ENCODE results near the gene MRPL38.

MRPL38 gene

DNA sequence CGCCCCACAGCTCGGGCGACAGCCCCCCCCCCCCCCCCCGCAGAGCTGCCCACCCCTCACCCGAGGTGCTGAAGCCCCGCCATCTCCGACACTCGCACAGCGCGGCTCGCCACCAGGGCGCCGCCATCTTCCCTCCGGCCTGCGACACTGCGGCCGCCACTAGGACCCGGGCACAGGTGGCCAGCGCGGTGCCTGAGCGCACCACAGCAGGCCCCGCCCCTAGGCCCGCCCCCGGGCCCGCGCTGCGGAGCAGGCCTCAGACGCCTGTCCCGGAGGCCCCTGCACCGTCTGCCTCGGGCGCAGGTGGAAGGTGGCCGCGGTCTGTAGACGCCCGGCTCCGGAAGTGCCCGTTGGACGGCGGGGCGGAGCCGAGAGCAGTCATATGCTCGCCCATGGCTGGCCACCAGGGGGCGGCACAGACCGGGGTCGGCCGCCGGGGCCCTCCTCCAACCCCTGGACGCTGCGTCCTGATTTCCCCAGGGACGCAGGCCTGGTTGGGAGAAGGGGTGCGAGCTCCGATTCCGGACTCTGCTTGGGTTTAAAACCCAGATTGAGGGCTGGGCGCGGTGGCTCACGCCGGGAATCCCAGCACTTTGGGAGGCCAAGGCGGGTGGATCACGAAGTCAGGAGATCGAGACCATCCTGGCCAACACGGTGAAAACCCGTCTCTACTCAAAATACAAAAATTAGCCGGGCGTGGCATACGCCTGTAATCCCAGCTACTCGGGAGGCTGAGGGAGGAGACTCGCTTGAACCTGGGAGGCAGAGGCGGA, at the start of gene MRPL38:
MRPL38 (minus strand) TSS at position 136 of the 773 bp plus-strand sequence; CDS start at position 127, 9 bp downstream.
- peak; percentile 61 for DNase-seq

DNA sequence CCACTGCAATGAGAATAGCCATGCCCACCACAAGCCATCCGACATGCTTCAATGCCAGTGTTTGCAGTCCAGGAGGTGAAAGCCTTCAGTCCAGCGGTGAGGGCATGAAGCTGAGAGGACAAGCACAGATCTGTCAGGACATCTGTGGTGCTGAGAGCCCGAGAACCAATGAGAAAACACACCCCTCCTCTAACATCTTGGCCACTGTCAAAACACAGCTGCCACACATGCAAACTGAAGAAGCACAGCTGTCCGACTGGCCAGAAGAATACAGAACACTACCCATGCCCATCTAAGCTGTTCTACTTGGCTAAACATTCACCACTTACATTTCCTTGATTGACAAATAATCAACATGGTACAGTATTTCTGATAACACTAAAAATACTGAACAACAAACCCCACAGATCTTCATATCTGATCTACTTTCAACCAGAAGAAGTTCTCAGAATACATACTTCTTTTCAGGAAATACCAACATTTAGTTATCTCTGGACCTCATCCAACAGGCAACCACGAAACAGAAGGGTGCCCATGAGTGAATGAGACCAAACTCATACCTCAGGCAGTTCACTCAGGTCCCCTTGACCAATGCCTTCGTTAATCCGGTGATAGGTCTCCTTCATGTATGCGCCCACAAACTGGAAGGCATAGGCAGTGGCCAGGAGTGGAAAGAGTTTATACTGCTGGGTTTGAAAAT, 46.3 kb upstream of the MRPL38 start:
- no peak for DNase-seq

DNA sequence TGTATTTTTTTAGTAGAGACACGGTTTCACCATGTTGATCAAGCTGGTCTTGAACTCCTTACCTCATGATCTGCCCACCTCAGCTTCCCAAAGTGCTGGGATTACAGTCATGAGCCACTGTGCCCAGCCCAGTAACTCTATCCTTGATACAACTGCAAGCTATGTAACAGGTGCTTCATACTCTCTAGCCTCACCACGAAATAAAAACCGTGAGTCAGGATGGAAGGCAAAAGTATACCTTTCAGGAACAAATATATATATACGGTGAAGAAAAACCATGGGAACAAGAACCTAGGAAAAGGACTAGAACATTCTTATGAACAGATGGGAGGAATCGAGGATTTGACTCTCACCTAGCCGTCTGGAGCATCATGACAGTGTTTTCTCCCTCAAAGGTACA, 45.7 kb upstream of the MRPL38 start:
- no peak for DNase-seq

DNA sequence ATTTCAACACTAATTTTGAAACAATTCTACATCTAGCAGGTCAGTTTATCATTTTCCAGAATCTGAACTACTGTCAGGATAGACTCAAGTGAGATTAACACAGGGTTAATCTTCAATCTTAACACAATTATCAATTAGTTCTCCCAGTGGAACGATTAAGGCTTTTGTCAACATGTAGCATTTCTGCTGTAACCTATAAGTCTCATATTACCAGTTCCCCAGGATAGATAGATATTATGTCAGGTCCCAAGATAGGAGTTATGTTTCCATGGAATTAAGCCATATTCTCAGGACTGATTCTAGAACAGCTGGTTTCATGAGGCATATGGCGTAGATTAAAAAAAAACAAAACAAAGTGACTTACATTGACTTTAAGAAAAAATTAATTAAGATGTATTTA, 40.5 kb upstream of the MRPL38 start:
- DNase-seq = no peak

DNA sequence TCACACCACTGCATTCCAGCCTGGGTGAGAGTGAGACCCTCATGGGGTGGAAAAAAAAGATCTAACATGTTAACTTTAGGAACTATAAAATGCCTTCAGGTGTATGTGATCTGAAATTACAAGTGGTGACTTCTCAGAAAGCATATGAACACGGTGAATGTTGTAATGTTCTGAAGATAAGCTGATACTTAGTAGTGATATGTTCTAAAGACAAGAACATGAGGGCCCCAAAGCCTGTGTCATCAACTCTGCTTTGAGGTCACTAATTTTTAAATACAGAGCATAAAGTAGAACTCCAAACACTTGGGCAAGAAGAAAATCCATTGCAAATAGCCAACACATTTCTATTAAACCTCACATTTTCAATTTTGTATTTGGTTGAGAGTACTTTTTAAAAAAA, 38.8 kb upstream of the MRPL38 start:
- no peak for DNase-seq

DNA sequence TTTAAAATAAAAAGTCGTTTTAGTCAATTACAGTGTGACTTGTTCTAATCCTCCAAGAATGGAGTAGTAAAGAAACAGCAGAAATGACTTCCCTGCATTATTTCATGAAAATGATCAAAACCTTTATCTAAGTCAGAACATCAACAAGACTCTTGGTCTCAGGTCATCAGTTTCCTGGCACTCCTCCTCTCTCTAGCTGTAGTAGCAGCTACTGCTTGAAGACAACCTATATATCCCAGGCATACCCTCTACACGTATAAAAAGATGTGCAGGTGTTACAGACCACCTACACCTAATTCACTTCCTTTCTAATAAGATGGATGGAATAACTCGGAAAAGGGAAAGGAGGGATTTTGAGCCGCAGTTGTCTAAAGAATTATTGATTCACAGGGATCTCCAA, 37.8 kb upstream of the MRPL38 start:
- DNase-seq = no peak

- DNase-seq = no peak
Observed at GRCh38 chr17:75941442-75941819, 36.7 kb upstream of the MRPL38 start.

DNA sequence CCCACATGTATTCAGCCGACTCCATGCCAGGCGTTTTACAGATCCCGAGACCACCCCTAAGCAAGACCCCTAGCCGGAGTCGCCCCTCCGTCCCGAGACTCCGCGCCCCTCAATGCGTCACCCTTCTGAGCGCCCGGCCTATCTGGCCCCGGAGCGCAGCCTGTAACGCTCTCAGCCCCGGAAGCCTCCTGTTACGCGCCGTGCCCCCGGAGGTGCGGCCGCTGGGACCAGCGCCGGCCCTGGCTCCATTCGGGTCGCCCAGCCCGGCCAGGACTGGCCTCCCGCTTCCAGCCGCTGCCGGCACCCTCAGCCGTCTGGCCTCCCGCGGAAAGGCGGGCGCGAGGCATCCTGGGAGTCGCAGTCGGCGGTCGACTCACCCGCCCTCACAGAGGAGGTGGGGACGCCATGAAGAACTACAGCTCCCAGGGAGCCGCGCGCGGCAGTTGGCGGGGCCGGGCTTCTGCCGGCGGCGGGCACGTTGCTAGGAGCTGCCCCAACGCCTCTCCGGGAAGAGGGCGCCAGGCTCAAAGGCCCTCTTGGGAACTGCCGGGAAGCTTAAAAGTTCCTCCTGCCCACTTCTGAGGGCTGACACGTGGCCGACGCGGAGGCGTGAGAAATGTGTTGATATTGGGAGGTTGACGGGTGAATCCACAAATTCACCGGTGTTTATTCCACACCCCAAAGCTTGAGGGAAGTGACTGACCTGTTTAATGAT, 36.2 kb upstream of the MRPL38 start, which contains the start of gene FBF1:
FBF1 (minus strand) TSS at position 316 of the 715 bp plus-strand sequence. CDS start 2,893 bp downstream, outside the sequence.
- peak; percentile 74 for DNase-seq

- no peak for DNase-seq
Observed at GRCh38 chr17:75937652-75938051, 33.0 kb upstream of the MRPL38 start.

DNA sequence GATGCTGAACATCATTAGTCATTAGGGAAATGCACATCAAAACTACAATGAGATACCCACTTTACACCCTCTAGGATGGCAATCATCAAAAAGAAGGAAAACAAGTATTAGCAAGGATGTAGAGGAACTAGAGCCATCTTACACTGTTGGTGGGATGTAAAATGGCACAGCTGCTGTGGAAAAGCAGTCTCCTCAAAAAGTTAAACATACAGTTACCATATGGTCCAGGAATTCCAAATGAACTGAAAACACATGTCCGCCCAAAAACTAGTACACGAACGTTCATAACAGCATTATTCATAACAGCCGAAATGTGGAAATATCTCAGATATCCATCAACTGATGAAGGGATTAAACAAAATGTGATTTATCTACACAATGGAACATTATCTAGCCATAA, 29.1 kb upstream of the MRPL38 start:
- DNase-seq = no peak

DNA sequence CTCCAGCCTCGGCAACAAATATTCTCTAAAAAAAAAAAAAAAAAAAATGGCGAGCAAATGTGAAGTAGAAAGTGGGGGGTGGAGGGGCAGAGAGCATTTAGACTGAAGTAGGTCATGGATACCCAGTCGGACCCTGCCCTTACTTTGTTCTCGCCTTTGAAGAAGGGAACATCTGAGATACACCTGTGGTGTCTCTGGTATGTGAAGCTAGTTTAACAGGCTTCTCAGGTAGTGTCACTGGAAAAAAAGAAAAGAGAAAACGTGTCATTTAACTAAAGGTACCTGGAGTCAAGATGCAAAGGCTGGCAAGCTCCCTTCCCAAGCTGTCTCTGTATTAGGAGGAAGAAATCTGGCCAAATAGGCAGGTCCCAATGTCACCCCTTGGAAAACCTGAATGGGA, 28.2 kb upstream of the MRPL38 start:
- DNase-seq = no peak

DNA sequence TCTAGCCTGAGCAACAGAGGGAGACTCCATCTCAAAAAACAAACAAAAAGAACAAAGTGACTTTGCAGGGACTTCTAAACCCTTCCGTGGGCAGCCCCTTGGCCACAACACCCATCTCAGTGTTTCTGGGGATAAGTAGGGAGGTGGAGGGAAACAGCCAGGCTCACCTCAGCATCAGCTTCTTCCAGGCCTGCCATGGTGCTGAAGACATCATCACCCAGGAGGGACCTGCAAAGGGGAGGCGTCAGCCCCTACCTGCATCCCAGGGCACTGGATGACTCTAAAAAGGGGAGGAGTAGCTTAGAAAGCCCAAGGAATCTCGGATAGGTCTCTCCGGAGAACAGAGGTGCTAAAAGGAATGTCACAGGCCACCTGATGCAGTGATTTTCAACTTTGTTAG, 26.4 kb upstream of the MRPL38 start:
- no peak for DNase-seq

DNA sequence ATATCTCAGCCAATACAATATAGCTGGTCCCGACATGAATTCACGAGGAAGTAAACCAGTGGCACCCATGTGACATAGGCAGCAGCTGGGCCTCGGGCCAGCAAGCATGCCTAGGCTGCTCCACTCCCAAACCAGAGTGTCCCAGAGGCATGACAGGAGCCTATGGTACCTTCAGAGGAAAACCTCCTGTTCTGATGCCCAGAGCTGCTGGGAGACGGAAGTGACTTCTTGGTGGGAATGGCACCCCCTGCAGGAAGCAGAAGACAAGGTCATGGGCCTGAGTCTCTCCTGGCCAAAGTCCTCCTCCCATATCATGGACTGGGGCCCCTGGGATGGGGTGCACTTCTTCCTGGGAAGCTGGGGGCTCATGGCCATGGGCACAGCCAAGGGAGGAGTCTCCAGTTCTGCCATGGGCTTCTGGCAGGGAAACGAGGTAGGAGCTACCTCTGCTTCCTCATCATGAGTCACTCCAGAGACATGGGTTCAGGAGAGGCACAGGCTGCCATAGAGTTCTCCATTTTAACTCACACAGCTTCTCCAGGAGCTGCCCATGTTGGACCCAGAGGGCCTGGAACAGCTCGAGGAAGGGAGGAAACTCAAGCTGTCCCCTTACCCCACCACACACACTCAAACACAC, 22.7 kb upstream of the MRPL38 start:
- DNase-seq = no peak

DNA sequence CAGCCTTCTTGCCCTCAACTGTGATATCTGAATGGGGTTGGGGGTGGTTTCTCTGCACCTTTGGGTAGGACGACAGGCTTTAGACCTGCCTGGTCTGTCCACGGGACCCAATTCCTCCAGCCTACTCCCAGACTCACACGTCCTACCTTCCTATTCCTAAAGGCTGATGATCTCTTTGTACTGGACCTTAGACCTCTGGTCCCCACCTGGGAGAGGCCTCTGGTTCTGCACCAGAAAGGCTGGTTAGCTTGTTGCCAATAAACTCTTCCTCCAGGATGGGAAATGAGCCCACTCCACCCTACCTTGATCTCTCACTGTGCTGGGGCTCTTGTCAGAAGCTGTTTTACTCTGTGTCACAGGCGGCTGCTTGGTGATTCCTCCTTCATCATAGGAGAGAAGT, 21.8 kb upstream of the MRPL38 start:
- no peak for DNase-seq

- no peak for DNase-seq
Observed at GRCh38 chr17:75925912-75926311, 21.2 kb upstream of the MRPL38 start.

- no peak for DNase-seq
Observed at GRCh38 chr17:75925103-75925502, 20.4 kb upstream of the MRPL38 start.

DNA sequence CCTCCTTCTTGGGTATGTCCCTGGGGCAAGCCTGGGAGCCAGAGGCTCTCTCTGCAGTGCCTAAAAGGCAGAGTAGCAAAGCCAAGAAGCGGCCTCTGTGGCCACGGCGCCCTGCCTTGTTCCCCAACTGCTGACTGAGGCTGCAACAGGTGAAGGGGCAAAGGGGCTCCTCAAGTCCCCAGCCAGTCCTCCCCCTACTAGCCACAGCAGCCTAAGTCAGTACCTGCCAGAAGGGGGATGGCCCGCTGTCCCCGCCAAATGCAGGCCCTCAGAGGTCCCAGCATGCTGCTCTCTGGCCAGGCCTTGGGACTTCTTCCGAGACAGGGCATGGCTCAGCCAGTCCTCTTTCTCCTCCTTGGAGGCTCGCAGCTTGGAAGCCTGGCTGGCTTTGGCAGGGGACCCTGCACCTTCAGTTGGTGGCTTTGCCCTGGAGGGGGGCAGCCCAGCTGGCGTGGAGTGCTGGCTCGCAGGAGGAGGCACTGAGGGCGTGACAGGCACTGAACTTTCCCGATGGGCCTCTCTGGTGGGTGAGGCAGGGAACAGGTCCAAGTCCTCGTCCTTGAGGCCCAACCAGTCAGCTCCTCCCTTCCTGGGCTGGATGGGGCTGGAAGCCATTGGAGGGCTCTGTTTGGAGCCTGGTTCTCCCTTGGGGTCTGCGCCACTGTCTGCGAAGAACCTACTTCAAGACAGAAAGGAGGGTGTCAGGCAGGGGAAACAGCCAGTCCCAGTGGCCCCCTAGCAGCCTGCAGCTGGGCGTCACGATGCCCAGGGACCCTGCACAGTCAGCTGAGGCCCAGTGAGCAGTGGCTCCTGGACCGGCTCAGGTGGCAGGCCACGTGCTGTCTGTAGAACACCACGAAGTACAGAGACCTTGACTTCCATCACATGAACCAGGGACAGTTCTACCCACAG, 18.5 kb upstream of the MRPL38 start:
- no peak for DNase-seq

GRCh38 chr17:75922173-75922961, 17.7 kb upstream of the MRPL38 start:
- DNase-seq = no peak

DNA sequence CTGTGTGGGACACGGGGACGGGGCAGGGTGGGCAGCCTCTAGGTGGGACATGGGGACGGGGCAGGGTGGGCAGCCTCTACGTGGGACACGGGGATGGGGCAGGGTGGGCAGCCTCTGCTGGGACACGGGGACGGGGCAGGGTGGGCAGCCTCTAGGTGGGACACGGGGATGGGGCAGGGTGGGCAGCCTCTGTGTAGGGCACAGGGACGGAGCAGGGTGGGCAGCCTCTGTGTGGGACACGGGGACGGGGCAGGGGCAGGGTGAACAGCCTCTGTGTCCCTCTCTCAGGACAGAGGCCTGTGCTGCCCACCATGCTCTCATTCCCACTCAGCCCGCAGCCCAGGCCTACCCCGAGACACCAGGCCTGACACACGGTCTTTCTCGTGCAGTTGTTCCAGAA, 16.9 kb upstream of the MRPL38 start:
- no peak for DNase-seq

DNA sequence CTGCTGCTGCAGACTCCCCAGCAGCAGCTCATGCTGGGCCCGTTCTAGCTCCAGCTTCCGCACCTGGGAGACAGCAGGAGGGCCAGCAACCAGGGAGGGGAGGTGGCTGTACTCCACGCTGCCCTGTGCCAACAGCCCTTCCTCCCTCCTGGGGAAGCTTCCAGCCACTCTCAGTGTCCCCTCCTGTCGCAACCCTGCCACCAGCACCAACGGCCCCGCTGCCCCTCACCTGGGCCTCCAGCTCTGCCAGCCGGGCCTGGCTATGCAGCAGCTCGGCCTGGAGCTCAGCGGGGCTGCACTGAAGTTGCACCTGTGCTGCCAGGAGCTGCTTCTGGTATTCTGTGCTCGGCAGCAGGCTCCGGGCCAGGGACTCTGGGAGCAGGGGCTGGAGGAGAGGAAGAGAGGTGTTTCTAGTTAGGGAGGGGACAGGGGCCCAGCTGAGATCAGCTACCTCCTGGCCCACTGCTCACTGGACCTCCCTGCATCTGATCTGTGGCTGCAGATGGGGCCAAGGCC, 15.4 kb upstream of the MRPL38 start:
- no peak for DNase-seq

DNA sequence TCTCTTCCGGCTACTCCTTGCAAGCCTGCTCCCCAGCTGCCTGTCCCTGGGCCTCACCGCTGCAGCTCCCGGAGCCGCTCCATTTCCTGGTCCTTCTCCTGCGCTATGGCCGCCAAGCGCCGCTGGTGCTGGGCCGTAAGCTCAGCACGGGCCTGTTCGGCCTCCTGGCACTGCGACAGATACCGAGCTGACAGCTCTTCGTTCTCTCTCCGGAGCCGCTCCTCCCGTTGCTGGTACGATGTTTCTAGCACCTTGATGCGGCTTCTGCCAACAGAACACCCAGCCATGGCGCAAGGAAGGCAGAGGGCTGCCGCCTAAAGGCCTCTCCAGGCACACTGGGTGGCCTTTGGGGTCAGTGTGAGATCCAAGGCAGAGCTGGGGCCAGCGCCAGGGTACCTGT, 14.9 kb upstream of the MRPL38 start:
- DNase-seq = no peak
